ENCODE results near the gene DNASE1L2.

DNA sequence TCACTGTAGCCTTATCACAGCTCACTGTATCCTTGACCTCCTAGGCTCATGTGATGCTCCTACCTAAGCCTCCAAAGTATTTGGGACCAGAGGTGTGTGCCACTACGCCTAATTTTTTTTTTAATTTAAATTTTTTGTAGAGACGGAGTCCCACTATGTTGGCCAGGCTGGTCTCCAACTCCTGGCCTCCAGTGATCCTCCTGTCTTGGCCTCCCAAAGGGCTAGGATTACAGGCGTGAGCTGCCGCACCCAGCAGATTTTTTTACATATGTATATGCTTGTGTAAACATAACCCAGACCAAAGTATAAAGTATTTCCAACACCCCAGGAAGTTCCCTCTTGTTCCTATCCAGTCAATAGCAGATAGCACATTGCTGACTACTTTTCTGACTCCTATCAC, 19.9 kb upstream of the DNASE1L2 start:
- no peak for TF ChIP-seq POLR2A (IDR thresholded peaks at IDR 0.05)
- TF ChIP-seq, protein P1, sequence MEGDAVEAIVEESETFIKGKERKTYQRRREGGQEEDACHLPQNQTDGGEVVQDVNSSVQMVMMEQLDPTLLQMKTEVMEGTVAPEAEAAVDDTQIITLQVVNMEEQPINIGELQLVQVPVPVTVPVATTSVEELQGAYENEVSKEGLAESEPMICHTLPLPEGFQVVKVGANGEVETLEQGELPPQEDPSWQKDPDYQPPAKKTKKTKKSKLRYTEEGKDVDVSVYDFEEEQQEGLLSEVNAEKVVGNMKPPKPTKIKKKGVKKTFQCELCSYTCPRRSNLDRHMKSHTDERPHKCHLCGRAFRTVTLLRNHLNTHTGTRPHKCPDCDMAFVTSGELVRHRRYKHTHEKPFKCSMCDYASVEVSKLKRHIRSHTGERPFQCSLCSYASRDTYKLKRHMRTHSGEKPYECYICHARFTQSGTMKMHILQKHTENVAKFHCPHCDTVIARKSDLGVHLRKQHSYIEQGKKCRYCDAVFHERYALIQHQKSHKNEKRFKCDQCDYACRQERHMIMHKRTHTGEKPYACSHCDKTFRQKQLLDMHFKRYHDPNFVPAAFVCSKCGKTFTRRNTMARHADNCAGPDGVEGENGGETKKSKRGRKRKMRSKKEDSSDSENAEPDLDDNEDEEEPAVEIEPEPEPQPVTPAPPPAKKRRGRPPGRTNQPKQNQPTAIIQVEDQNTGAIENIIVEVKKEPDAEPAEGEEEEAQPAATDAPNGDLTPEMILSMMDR (IDR thresholded peaks at IDR 0.05), result no peak

Measured in thyroid gland (tissue), 4 donors.